Stomach (tissue), 4 donors: ENCODE data around the gene METAP2.

ENCODE experiments used
- EP300 ChIP-seq: sonication (generic); formaldehyde crosslinking; IDR thresholded peaks from one replicate; pipeline ENCODE4 v1.6.1; 2017; ENCODE audit warnings: antibody characterized with exemption
- POLR2A ChIP-seq, 4 donors: fragments of 450-650 bp; IDR thresholded peaks; one replicate each; pipeline ENCODE4 v1.6.1; 2016; ENCODE audit warnings: antibody characterized with exemption in 4 of 4, control low read depth in 2 of 4, mild to moderate bottlenecking in 1 of 4, moderate library complexity in 1 of 4
- POLR2AphosphoS5 ChIP-seq, 3 donors: sonication (generic); formaldehyde crosslinking; IDR thresholded peaks; one replicate each; pipeline ENCODE4 v1.6.1; 2016; ENCODE audit warnings: antibody characterized with exemption in 3 of 3
- TF ChIP-seq, protein P1 (sequence below), 7 experiments: fragments of 450-650 bp in 4 of 7; fragments of 200-600 bp in 3 of 7; sonication (generic) in 3 of 7; IDR thresholded peaks; one replicate each; pipeline ENCODE4 v1.5.1; 2016 to 2019; ENCODE audit warnings: antibody characterized with exemption in 7 of 7, control low read depth in 2 of 7, mild to moderate bottlenecking in 1 of 7

DNA sequence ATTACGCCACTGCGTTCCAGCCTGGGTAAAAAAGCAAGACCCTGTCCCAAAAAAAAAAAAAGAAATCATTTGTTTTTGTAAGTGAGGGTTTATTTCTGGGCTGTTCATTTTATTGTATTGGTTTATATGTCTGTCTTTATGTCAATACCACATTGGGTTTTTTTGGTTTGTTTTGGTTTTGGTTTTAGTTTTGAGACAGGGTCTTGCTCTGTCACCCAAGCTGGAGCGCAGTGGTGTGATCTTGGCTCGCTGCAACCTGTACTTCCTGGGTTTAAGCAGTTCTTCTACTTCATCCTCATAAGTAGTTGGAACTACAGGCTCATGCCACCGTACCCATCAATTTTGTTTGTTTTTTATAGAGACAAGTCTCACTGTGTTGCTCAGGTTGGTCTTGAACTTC is 25.0 kb downstream of the METAP2 start:
- TF ChIP-seq, protein P1, sequence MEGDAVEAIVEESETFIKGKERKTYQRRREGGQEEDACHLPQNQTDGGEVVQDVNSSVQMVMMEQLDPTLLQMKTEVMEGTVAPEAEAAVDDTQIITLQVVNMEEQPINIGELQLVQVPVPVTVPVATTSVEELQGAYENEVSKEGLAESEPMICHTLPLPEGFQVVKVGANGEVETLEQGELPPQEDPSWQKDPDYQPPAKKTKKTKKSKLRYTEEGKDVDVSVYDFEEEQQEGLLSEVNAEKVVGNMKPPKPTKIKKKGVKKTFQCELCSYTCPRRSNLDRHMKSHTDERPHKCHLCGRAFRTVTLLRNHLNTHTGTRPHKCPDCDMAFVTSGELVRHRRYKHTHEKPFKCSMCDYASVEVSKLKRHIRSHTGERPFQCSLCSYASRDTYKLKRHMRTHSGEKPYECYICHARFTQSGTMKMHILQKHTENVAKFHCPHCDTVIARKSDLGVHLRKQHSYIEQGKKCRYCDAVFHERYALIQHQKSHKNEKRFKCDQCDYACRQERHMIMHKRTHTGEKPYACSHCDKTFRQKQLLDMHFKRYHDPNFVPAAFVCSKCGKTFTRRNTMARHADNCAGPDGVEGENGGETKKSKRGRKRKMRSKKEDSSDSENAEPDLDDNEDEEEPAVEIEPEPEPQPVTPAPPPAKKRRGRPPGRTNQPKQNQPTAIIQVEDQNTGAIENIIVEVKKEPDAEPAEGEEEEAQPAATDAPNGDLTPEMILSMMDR (IDR thresholded peaks at IDR 0.05) = no peak
- no peak for TF ChIP-seq EP300
- no peak for TF ChIP-seq POLR2A (IDR thresholded peaks at IDR 0.05)
- TF ChIP-seq POLR2AphosphoS5 (IDR thresholded peaks at IDR 0.05) = no peak
